GM19468 (cell line): ENCODE data around the gene EIF1AD.
"Not testable (repeated sequence)": the region's sequence is repeated elsewhere in the genome, so short reads cannot be mapped to it uniquely, and the experiment has no call there.

Source experiments
- ATAC-seq: cut with Tn5 transposase; IDR thresholded peaks from one replicate; pipeline ENCODE4 v1.9.1; 2021; ENCODE audit warnings: mild to moderate bottlenecking, moderate library complexity, moderate number of reproducible peaks; ENCODE audit not compliant: unreplicated experiment; ENCODE audit errors: extremely low read depth

The EIF1AD gene

DNA sequence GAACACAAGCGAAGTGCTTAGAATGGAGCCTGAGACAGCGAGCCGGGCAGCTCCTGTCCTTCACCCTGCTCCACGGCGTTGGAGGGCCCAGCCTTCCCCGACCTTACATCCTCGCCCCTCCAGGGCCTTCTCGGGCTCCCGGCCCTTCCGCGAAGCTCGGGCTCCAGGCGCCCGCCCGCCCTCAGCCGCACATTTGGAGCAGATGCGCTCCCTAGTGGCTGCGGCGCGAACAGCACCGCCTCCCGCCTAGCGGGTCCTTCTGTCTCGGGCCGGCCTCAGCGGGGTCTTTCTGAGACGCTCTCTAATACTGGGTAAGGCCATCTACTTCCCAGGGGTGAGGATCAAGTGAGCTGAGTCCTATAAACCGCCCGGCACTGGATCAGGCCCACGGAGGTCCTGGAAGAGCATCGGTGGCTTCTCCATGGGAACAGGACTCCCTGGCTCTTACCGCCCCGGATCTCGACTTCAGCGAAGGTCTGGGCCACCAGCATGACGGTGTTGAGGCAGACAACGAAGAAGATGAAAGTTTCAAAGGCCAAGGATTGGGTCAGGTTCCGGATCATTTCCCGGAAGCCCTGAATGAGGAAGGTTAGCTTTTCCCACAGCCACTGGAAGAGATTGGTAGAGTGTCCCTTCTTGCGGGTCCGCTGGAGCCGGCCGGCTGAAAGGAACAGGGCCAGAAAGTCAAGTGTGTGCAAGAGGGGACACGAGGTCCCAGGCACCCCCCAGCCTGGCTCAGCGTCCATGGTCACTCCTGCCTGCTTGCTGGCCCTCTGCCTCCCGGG, 20.6 kb upstream of the EIF1AD start:
- no peak for ATAC-seq

GRCh38 chr11:66020618-66021357, 18.8 kb upstream of the EIF1AD start:
- ATAC-seq, result no peak

DNA sequence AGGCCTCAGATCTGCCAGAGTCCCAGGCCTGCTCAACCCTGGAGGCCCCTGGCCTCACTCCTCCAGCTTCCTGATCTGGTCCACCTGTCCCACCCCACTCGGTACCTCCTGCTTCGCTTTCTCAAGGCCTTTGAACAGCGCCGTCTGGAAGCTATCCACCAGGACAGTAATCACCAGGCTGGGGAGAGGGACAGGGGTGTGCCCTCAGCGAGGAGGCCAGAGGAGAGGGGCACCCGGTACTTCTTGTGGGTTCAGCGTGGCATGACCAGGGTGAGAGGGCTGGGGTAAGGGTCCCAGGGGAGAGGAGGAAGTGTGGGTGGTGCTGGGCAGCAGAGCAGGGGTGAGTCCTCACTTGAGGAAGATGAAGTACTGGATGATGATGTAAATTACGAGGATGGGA, 18.3 kb upstream of the EIF1AD start:
- no peak for ATAC-seq

GRCh38 chr11:66017321-66017720, 15.4 kb upstream of the EIF1AD start:
- no peak for ATAC-seq

DNA sequence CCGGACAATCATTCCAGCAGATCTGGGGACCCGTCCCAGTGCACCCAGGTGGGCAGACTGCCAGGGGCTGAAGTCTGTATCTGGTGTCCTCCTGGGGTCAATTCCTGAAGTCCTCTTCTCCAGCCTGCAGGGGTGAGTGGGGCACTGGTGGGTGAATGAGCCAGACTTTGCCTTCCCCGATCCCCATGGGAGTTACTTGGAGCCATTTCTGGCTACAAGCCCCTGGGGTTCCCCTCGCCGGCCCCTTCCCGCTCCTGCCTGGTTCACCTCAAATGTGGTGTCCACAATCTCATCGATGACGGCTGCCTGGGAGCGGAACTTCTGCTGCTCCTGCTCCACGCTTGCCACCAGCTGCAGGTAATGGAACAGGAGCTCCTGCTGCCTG, 14.8 kb upstream of the EIF1AD start:
- ATAC-seq, result no peak

GRCh38 chr11:66015936-66016792, 14.2 kb upstream of the EIF1AD start:
- ATAC-seq, result no peak

GRCh38 chr11:66015454-66015881, 13.5 kb upstream of the EIF1AD start:
- no peak for ATAC-seq

- ATAC-seq, result no peak
Measured at GRCh38 chr11:66014804-66015453, 13.0 kb upstream of the EIF1AD start.

- no peak for ATAC-seq
Measured at GRCh38 chr11:66013762-66014100, 11.8 kb upstream of the EIF1AD start.

GRCh38 chr11:66012946-66013761, 11.2 kb upstream of the EIF1AD start:
- no peak for ATAC-seq

GRCh38 chr11:66012371-66012945, 10.5 kb upstream of the EIF1AD start:
- no peak for ATAC-seq

- ATAC-seq, result no peak
Measured at GRCh38 chr11:66011785-66012303, 9.9 kb upstream of the EIF1AD start, which contains the start of gene CST6. Gene CST6 (plus strand): TSS chr11:66012008. CDS start chr11:66012045, 37 bp downstream.

GRCh38 chr11:66011239-66011784, 9.4 kb upstream of the EIF1AD start:
- no peak for ATAC-seq

DNA sequence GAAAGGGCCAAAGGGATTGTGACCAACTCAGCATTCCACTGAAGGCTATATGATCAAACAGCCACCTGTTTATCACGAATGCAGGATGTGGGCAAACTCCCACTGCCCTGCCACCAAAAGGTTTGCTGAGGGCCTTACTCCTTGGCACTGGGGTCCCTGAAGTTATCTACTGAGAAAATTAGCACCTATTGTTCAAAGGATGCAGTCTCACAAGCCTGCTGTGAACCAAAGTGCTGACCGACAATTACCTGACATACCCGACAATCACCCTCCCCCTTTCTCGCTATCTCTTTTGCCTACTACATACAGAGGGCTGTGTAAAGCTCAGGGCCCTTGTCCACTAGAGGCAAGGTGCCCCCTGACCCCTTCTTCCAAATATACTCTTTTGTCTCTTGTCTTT, 8.1 kb upstream of the EIF1AD start:
- not testable (repeated sequence) for ATAC-seq

DNA sequence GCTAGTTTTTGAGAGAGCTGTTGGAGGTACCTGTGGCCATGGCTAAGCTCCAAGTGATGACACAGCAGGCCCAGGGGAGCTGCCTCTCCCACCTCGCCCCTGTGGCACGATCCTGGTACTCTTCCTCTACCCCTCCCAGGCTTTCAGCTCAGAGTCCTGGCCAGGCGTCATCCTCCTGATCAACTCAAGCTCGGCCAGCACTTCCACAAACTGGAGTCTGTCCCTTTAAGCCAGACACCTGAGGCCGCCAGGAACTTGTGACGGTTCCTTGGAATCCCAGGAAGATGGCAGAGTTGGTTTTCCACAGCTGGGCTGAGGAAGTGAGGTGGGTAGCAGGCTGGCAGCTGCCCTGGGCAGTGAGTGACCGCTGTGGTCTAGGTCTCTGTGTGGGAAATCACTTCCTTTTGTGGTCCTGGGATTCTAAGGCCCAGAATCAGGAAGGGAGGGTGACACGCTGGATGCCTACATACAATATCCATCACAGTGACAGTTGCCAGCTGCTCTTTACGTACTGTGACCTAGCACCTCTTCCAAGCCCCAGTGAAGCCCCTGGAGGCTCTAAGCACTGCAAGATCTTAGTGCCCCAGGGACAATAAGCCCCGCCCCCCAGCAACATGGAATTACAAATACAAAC, 6.6 kb upstream of the EIF1AD start:
- ATAC-seq, result no peak

DNA sequence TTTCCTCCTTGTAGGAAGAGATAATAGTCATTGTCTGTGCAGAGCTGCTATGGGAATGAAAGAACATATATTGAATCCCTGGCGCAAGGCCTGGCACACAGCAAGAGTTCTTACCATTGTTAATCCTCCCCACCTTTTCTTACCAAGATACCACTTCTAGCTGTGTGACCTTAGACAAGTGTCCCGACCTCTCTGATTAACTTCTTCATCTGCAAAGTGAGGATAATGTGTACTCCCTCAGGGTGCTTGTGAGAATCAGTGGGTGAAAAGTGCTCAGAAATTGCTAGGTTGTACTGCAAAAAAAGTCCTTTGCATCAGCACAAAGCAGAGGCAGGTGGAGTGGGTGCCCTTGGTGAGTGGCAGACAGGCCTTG, 6.1 kb upstream of the EIF1AD start:
- no peak for ATAC-seq

GRCh38 chr11:66007201-66007634, 5.3 kb upstream of the EIF1AD start:
- no peak for ATAC-seq

- ATAC-seq, result no peak
Measured at GRCh38 chr11:66006891-66007176, 4.9 kb upstream of the EIF1AD start.
